Fibroblast of mammary gland (primary cell): ENCODE measurements around the gene CAMK2G.

ENCODE experiments used
- DNase-seq: peaks from one replicate; pipeline ENCODE4 v3.0.0-alpha.2; 2010; ENCODE audit warnings: low read depth
- H3K4me3 ChIP-seq: 2 replicates; pipeline ENCODE4 v1.5.1; 2011; ENCODE audit warnings: low read depth, mild to moderate bottlenecking, low read length, moderate library complexity; ENCODE audit not compliant: control insufficient read depth
- TF ChIP-seq, protein P1 (sequence below): conservative IDR thresholded peaks from 2 replicates; pipeline ENCODE4 v1.5.1; 2011; ENCODE audit warnings: low read depth, low read length, inconsistent platforms; ENCODE audit not compliant: control insufficient read depth, insufficient read depth

Gene CAMK2G

DNA sequence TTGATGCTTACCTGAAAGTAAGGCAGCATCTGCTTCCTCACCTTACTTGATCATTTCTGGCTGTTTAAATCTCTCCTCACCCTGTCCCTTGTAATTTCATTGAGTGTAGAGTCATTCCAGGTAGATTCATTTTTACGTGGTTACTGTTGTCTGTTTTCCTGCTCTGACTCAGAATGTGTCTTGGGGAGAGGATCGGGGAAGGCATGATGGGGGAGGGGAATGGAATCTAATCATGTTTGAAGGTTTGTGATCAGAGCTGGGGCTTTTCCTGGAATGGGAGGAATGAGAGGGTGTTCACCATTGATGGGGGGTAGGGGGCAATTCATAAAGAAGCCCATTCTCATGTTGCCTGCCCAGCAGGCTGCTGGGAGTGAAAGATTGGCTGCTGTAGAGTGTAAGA is 111.4 kb downstream of the CAMK2G start:
- H3K4me3 ChIP-seq = no peak overlapping the region
- peak; percentile 36 for DNase-seq
- TF ChIP-seq, protein P1, sequence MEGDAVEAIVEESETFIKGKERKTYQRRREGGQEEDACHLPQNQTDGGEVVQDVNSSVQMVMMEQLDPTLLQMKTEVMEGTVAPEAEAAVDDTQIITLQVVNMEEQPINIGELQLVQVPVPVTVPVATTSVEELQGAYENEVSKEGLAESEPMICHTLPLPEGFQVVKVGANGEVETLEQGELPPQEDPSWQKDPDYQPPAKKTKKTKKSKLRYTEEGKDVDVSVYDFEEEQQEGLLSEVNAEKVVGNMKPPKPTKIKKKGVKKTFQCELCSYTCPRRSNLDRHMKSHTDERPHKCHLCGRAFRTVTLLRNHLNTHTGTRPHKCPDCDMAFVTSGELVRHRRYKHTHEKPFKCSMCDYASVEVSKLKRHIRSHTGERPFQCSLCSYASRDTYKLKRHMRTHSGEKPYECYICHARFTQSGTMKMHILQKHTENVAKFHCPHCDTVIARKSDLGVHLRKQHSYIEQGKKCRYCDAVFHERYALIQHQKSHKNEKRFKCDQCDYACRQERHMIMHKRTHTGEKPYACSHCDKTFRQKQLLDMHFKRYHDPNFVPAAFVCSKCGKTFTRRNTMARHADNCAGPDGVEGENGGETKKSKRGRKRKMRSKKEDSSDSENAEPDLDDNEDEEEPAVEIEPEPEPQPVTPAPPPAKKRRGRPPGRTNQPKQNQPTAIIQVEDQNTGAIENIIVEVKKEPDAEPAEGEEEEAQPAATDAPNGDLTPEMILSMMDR = no peak
